ENCODE measurements around the gene UVSSA. TPM values are rescaled to one million over a fixed set of nuclear protein-coding genes. Genes with fewer than 3 reads are reported as not detected.

The UVSSA gene
- total RNA-seq: 15.5 and 15.7 TPM in 2 replicates

GRCh38 chr4:1346781-1347409 is at the start of gene UVSSA:
Gene UVSSA (plus strand): TSS chr4:1347208. CDS start chr4:1348092, 884 bp downstream.

GRCh38 chr4:1406394-1406980 is 59.5 kb downstream of the UVSSA start, which contains the start of gene NKX1-1:
Gene NKX1-1 (minus strand): TSS chr4:1406442. CDS start chr4:1406442, 0 bp downstream.

Other genes with a start within 250 kb of the UVSSA start
- gene RNF212, start 233.6 kb upstream of the UVSSA start, total RNA-seq: 0.72 and 2.6 TPM in 2 replicates
- 479 and 1,063 TPM in 2 replicates for gene SPON2, start 174.6 kb upstream of the UVSSA start, total RNA-seq
- gene CTBP1, start 98.1 kb upstream of the UVSSA start, total RNA-seq: 329 and 416 TPM in 2 replicates
- 85.9 and 114 TPM in 2 replicates for gene MAEA, start 57.3 kb upstream of the UVSSA start, total RNA-seq
- not detected in 2 replicates for gene NKX1-1, start 59.2 kb downstream of the UVSSA start, total RNA-seq